ENCODE measurements around the gene UBXN7.
"Not testable (repeated sequence)": the region's sequence is repeated elsewhere in the genome, so short reads cannot be mapped to it uniquely, and the experiment has no call there.

The UBXN7 gene

GRCh38 chr3:196418601-196419000 lies 13.6 kb downstream of the UBXN7 start:
- no peak for DNase-seq

- DNase-seq, result no peak
These were observed 17.8 kb downstream of the UBXN7 start for GRCh38 chr3:196414469-196414868.

GRCh38 chr3:196412704-196413103 lies 19.5 kb downstream of the UBXN7 start:
- DNase-seq, result no peak

DNA sequence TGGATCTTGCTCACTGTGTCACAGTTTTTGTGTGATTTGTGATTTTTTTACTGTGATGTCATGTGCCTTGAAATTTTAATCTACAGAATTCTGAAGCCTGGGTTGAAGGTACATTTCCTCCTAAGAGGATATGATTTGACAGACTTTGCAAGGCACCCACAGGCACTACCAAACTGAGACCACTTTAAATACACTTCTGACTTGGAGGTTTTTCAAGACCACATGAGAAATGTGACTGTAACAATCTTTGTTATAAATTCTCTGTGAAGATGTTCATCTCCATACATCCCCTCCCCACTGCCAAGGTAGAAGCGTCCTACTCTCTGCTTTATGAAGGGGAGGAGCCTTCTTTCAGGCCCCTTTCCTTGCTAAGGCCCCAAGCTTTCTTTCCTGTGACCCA lies 22.8 kb downstream of the UBXN7 start:
- no peak for DNase-seq

- no peak for DNase-seq
These were observed 23.5 kb downstream of the UBXN7 start for GRCh38 chr3:196408565-196409300.

GRCh38 chr3:196406811-196407470 lies 25.3 kb downstream of the UBXN7 start:
- peak in 1 of 58 donors; percentile 1 for DNase-seq

DNA sequence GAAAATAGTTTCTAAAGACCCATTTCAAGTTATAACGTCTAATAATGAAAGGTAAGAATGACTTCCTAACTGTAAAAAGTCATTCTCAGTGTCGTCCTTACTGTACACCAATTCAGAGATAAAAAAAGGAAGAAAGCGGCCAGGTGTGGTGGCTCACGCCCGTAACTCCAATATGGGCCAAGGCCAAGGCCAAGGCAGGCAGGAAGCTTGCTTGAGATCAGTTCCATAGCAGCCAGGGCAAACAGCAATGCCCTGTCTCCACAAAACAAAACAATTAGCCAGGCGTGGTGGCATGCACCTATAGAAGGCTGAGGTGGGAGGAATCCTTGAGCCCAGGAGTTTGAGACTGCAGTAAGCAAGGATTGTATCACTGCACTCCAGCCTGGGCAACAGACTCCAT lies 31.9 kb downstream of the UBXN7 start:
- no peak for DNase-seq

GRCh38 chr3:196399485-196399945 lies 32.7 kb downstream of the UBXN7 start:
- no peak for DNase-seq

GRCh38 chr3:196398782-196399181 lies 33.4 kb downstream of the UBXN7 start:
- DNase-seq, result no peak

GRCh38 chr3:196397941-196398340 lies 34.3 kb downstream of the UBXN7 start:
- DNase-seq, result no peak

GRCh38 chr3:196390116-196390515 lies 42.1 kb downstream of the UBXN7 start:
- no peak for DNase-seq

- DNase-seq, result no peak
These were observed 43.3 kb downstream of the UBXN7 start for GRCh38 chr3:196388956-196389355.

DNA sequence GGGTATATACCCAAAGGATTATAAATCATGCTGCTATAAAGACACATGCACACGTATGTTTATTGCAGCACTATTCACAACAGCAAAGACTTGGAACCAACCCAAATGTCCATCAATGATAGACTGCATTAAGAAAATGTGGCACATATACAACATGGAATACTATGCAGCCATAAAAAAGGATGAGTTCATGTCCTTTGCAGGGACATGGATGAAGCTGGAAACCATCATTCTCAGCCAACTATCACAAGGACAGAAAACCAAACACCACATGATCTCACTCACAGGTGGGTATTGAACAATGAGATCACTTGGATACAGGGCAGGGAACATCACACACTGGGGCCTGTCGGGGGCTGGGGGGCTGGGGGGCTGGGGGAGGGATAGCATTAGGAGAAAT lies 44.3 kb downstream of the UBXN7 start:
- not testable (repeated sequence) for DNase-seq

DNA sequence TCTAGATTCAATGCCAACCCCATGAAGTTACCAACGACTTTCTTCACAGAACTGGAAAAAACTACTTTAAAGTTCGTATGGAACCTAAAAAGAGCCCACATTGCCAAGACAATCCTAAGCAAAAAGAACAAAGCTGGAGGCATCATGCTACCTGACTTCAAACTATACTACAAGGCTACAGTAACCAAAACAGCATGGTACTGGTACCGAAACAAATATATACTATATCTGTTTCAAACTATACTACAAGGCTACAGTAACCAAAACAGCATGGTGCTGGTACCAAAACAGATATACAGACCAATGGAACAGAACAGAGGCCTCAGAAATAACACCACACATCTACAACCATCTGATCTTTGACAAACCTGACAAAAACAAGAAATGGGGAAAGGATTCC lies 45.4 kb downstream of the UBXN7 start:
- DNase-seq, result not testable (repeated sequence)

DNA sequence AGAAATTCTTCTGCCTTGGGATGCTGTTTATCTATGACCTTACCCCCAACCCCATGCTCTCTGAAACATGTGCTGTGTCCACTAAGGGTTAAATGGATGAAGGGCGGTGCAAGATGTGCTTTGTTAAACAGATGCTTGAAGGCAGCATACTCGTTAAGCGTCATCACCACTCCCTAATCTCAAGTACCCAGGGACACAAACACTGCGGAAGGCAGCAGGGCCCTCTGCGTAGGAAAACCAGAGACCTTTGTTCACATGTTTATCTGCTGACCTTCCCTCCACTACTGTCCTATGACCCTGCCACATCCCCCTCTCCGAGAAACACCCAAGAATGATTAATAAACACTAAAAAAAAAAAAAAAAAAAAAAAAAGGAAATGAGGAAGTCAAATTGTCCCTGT lies 46.2 kb downstream of the UBXN7 start:
- DNase-seq, result not testable (repeated sequence)

DNA sequence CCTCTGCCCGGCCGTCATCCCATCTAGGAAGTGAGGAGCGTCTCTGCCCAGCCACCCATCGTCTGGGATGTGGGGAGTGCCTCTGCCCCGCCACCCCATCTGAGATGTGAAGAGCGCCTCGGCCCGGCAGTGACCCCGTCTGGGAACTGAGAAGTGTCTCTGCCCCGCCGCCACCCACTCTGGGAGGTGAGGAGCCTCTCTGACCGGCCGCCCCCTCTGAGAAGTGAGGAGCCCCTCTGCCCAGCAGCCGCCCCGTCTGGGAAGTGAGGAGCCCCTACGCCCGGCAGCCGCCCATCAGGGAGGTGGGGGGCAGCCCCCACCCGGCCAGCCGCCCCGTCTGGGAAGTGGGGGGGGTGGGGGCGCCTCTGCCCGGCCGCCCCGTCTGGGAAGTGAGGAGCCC lies 46.8 kb downstream of the UBXN7 start:
- DNase-seq, result not testable (repeated sequence)

GRCh38 chr3:196378146-196378841 lies 53.9 kb downstream of the UBXN7 start:
- no peak for DNase-seq

GRCh38 chr3:196377321-196377720 lies 54.9 kb downstream of the UBXN7 start:
- DNase-seq, result no peak

DNA sequence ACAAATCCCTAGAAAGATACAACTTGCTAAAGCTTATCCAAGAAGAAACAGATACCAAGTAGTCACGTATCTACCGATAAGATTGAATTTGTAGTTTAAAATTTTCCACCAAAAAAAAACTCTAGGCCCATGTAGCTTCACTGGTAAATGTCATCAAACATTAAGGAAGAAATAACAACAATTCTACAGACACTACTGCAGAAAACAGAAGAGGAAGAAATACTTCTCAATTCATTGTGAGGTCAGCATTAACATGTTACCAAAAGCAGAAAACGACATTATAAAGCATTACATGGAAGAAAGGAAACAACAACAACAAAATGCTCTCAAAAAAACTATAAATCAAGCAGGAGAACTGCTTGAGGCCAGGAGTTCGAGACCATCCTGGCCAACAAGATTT lies 66.5 kb downstream of the UBXN7 start:
- no peak for DNase-seq

GRCh38 chr3:196360586-196360985 lies 71.6 kb downstream of the UBXN7 start:
- DNase-seq, result no peak

DNA sequence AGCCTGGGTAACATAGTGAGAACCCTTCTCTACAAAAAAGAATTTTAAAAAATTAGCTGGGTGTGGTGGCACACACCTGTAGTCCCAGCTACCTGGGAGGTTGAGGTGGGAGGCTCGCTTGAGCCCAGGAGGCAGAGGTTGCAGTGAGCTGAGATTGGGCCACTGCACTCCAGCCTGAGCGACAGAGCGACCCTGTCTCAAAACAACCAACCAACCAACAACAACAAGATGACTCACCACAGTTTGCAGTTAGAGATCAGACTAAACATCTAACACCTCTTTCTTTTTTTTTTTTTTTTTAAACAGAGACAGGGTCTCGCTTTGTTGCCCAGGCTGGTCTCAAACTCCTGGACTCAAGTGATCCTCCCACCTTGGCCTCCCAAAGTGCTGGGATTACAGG lies 73.7 kb downstream of the UBXN7 start:
- not testable (repeated sequence) for DNase-seq

GRCh38 chr3:196357905-196358304 lies 74.3 kb downstream of the UBXN7 start:
- DNase-seq, result no peak

Measured in anterior cingulate cortex (tissue), 58 donors.